Measurements from ENCODE around the gene NRTN.

The NRTN gene

GRCh38 chr19:5832061-5832460, 27.2 kb downstream of the NRTN start:
- no peaks in the 10 kb centered on the region for H3K79me2 ChIP-seq (ENCODE audit: insufficient read depth, low read length)
- H3K9me2 ChIP-seq (replicated peaks; ENCODE audit: low read depth, low read length): no peaks in the 10 kb centered on the region
- H3K4me2 ChIP-seq (ENCODE audit: low read depth, low read length, poor library complexity, severe bottlenecking): no peak overlapping the region
- no peaks in the 10 kb centered on the region for H3K27me3 ChIP-seq (ENCODE audit: insufficient read depth, low read length, poor library complexity, severe bottlenecking)
- H3F3A ChIP-seq (ENCODE audit: low read depth): no peaks in the 10 kb centered on the region
- H3K4me3 ChIP-seq (ENCODE audit: low read length, poor library complexity, severe bottlenecking): no peak overlapping the region
- H2AFZ ChIP-seq (ENCODE audit: low read length): no peak overlapping the region
- H3K9ac ChIP-seq (ENCODE audit: low read depth, low read length, poor library complexity, severe bottlenecking): no peak overlapping the region
- no peaks in the 10 kb centered on the region for H3K9me3 ChIP-seq (ENCODE audit: insufficient read depth, low read depth, low read length)
- peaks cover under 1% of the 10 kb centered on the region for H3K4me1 ChIP-seq (ENCODE audit: insufficient read depth, low read length, poor library complexity, severe bottlenecking)
- no peaks in the 10 kb centered on the region for H4K20me1 ChIP-seq (ENCODE audit: insufficient read depth, low read length, poor library complexity, severe bottlenecking)
- H3K36me3 ChIP-seq (ENCODE audit: insufficient read depth, low read length): no peaks in the 10 kb centered on the region
- no peak for TF ChIP-seq EZH2phosphoT487 (IDR thresholded peaks at IDR 0.05; ENCODE audit: borderline replicate concordance)
- TF ChIP-seq CTCF (conservative IDR thresholded peaks at IDR 0.05; ENCODE audit: low read length): no peak

- Histone ChIP-seq H3K36me3 (ENCODE audit: insufficient read depth, low read length) (no peaks in the 10 kb centered on the region), H3K9me2 (replicated peaks; ENCODE audit: low read depth, low read length) (no peaks in the 10 kb centered on the region), H3K27me3 (ENCODE audit: insufficient read depth, low read length, poor library complexity, severe bottlenecking) (no peaks in the 10 kb centered on the region), H3F3A (ENCODE audit: low read depth) (no peaks in the 10 kb centered on the region), H3K9me3 (ENCODE audit: insufficient read depth, low read depth, low read length) (no peaks in the 10 kb centered on the region), H3K4me3 (ENCODE audit: low read length, poor library complexity, severe bottlenecking) (no peak overlapping the region), H2AFZ (ENCODE audit: low read length) (no peak overlapping the region), H3K4me2 (ENCODE audit: low read depth, low read length, poor library complexity, severe bottlenecking) (no peak overlapping the region), H3K9ac (ENCODE audit: low read depth, low read length, poor library complexity, severe bottlenecking) (no peak overlapping the region), H3K4me1 (ENCODE audit: insufficient read depth, low read length, poor library complexity, severe bottlenecking) (no peaks in the 10 kb centered on the region), H4K20me1 (ENCODE audit: insufficient read depth, low read length, poor library complexity, severe bottlenecking) (no peaks in the 10 kb centered on the region), H3K79me2 (ENCODE audit: insufficient read depth, low read length) (no peaks in the 10 kb centered on the region)
- TF ChIP-seq EZH2phosphoT487 (IDR thresholded peaks at IDR 0.05; ENCODE audit: borderline replicate concordance): no peak
- no peak for TF ChIP-seq CTCF (conservative IDR thresholded peaks at IDR 0.05; ENCODE audit: low read length)
Observed at GRCh38 chr19:5832527-5833216, 27.8 kb downstream of the NRTN start.

- Histone ChIP-seq H2AFZ (ENCODE audit: low read length) (no peak overlapping the region), H3K4me2 (ENCODE audit: low read depth, low read length, poor library complexity, severe bottlenecking) (no peak overlapping the region), H3K4me3 (ENCODE audit: low read length, poor library complexity, severe bottlenecking) (no peak overlapping the region), H3K9me3 (ENCODE audit: insufficient read depth, low read depth, low read length) (no peaks in the 10 kb centered on the region), H3K9me2 (replicated peaks; ENCODE audit: low read depth, low read length) (no peaks in the 10 kb centered on the region), H4K20me1 (ENCODE audit: insufficient read depth, low read length, poor library complexity, severe bottlenecking) (no peaks in the 10 kb centered on the region), H3K79me2 (ENCODE audit: insufficient read depth, low read length) (no peaks in the 10 kb centered on the region), H3F3A (ENCODE audit: low read depth) (no peaks in the 10 kb centered on the region), H3K36me3 (ENCODE audit: insufficient read depth, low read length) (no peaks in the 10 kb centered on the region), H3K4me1 (ENCODE audit: insufficient read depth, low read length, poor library complexity, severe bottlenecking) (peaks cover 13% of the 10 kb centered on the region), H3K9ac (ENCODE audit: low read depth, low read length, poor library complexity, severe bottlenecking) (no peak overlapping the region), H3K27me3 (ENCODE audit: insufficient read depth, low read length, poor library complexity, severe bottlenecking) (no peaks in the 10 kb centered on the region)
- TF ChIP-seq EZH2phosphoT487 (IDR thresholded peaks at IDR 0.05; ENCODE audit: borderline replicate concordance) (no peak), CTCF (conservative IDR thresholded peaks at IDR 0.05; ENCODE audit: low read length) (no peak)
Observed at GRCh38 chr19:5837761-5838352, 33.0 kb downstream of the NRTN start.
